GM18505 (cell line): ENCODE data around the gene ATF4.

Source experiments
- ATAC-seq: cut with Tn5 transposase; IDR thresholded peaks from one replicate; pipeline ENCODE4 v1.9.1; 2021; ENCODE audit not compliant: unreplicated experiment
- POLR2A ChIP-seq: IDR thresholded peaks from 4 replicates; pipeline ENCODE4 v1.6.1; 2011; ENCODE audit warnings: borderline replicate concordance; ENCODE audit not compliant: insufficient read depth, insufficient read length; ENCODE audit errors: extremely low read depth

Gene ATF4

GRCh38 chr22:39556970-39557841 is 36.8 kb downstream of the ATF4 start:
- ATAC-seq: no peak
- TF ChIP-seq POLR2A: no peak

GRCh38 chr22:39558254-39558727 is 37.9 kb downstream of the ATF4 start:
- ATAC-seq: no peak
- no peak for TF ChIP-seq POLR2A

GRCh38 chr22:39558950-39559349 is 38.6 kb downstream of the ATF4 start:
- ATAC-seq: no peak
- TF ChIP-seq POLR2A: no peak

DNA sequence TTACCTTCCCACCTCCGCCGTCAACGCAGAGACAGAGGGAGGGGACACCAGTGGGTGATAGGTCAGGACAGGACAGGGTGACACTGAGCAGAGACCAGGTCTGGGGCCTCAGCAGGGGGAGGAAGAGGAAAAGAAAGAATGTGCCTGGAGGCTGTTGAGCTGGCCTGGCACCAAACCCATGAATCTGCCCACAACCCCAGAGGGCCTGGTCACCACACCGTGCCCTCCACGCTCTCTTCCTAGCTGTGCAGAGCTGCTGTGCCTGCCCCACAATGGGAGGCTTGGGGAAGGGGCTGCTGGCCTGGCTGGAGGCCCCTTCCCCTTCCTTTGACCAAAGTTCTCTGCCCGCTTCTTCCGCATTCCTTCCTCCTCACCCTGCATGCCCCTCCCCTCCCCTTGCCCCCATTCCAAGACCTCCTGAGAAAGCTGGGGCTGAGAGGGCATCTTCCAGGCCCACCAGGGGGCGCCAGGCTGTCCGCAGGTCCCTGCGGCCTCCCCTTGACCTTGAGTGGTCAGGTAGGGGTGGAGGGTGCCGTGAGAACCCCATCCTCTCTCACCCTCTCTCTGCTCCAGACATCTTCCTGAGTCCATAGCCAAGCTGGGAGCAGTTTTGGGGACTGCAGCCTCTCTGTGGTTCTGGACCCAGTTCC is 39.2 kb downstream of the ATF4 start:
- no peak for ATAC-seq
- no peak for TF ChIP-seq POLR2A

DNA sequence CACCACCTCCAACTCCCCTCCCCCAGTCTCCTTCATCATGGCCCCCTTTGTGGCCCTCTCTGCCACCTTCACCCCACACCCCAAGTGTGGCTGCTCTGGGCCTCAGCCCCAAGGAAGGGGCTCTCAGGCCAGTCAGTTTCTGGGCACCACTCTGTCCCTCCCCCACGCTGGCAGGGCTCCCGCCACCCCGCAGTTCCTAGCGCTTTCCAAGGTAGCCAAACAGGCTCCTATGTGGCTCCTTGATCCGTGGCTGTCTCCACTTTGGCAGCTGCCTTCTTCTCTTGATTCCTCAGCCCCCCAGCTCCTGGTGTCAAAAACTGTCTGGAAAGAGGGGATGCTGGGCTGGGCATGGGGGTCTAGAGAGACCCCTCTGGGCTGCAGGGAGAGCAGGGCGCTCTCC is 39.8 kb downstream of the ATF4 start:
- TF ChIP-seq POLR2A: no peak
- no peak for ATAC-seq

GRCh38 chr22:39562839-39563489 is 42.6 kb downstream of the ATF4 start:
- no peak for ATAC-seq
- TF ChIP-seq POLR2A: no peak

DNA sequence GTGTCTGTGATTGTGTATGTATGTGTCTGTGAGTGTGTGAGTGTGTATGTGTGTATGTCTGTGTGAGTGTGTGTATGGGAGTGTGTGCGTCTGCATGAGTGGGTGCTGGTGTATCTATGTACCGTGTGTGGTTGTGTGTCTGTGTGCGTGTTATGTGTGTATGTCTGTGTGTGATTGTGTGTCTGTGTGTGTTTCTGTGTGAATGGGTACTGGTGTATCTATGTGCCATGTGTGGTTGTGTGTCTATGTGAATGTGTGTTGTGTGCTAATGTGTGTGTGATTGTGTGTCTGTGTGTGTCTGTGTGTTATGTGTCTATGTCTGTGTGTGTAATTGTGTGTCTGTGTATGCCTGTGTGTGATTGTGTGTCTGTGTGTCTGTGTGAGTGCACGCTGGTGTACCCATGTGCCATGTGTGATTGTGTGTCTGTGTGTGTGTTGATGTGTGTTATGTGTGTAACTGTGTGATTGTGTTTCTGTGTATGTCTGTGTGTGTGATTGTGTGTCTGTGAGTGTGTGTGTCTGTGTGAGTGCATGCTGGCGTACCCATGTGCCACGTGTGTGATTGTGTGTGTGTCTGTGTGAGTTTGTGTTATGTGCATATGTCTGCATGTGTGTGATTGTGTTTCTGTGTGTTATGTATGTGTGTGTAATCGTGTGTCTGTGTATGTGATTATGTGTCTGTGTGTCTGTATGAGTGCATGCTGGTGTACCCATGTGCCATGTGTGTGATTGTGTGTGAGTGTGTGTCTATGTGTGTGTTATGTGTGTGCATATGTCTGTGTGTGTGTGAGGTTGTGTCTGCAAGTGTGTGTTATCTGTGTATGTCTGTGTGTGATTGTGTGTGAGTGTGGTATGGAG is 43.4 kb downstream of the ATF4 start:
- no peak for ATAC-seq
- TF ChIP-seq POLR2A: no peak

GRCh38 chr22:39565414-39565944 is 45.1 kb downstream of the ATF4 start:
- ATAC-seq: no peak
- TF ChIP-seq POLR2A: no peak

GRCh38 chr22:39567135-39567946 is 47.0 kb downstream of the ATF4 start:
- ATAC-seq: no peak
- TF ChIP-seq POLR2A: no peak

- no peak for TF ChIP-seq POLR2A
- ATAC-seq: no peak
Observed at GRCh38 chr22:39568278-39568981, 48.1 kb downstream of the ATF4 start.

- no peak for ATAC-seq
- no peak for TF ChIP-seq POLR2A
Observed at GRCh38 chr22:39569066-39569465, 48.7 kb downstream of the ATF4 start.
